ENCODE measurements around the gene UBE2E2. TPM values are rescaled to one million over a fixed set of nuclear protein-coding genes. Genes with fewer than 3 reads are reported as not detected.

UBE2E2 gene
- total and polyA plus RNA-seq, 9 donors, result 25.5 to 84.9 (median 38.5) TPM

DNA sequence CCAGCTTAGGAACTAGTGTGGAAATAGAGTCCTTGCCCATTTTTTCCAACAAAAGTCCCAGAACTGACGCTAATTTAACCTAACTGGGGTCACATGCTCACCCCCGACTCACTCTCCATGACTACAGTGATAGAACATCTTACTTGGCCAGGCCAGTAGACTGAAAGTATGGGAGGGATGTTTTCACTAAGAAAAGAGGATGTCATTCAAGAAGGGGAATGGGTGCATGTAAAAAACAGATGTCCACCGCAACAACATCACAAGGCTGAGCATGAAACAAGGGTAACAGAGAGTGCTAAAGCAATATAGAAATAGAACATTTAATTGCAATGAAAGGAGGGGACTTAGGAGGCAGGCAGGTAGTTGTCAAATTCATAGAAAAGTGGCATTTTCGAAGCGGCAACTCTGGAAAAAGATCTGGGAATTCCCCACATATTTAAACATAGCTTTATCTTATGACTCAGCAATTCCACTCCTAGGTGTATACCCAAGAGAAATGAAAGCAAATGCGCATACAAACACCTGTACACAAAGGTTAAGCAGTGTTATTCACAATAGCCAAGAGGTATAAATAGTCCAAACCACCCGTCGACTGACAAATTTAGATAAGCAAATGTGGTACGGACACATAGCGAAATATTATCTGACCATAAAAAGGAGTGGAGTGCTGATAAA lies 41.1 kb upstream of the UBE2E2 start:
- Histone ChIP-seq H3K27ac (no peak overlapping the region), H3K4me1 (ENCODE audit: insufficient read depth) (no peaks in the 10 kb centered on the region), H3K27me3 (no peaks in the 10 kb centered on the region), H3K9me3 (no peaks in the 10 kb centered on the region), H3K36me3 (no peaks in the 10 kb centered on the region), H3K4me3 (no peak overlapping the region)
- 65 to 85% (median 75%) methylated on average over 10 of the region's 10 CpGs for WGBS, 3 donors
- intact Hi-C loops (cut with DNase I), result no loop called here
- no peak for DNase-seq
- TF ChIP-seq EP300 (IDR thresholded peaks at IDR 0.05) (no peak), POLR2A (IDR thresholded peaks at IDR 0.05) (no peak)
- TF ChIP-seq, protein P1, sequence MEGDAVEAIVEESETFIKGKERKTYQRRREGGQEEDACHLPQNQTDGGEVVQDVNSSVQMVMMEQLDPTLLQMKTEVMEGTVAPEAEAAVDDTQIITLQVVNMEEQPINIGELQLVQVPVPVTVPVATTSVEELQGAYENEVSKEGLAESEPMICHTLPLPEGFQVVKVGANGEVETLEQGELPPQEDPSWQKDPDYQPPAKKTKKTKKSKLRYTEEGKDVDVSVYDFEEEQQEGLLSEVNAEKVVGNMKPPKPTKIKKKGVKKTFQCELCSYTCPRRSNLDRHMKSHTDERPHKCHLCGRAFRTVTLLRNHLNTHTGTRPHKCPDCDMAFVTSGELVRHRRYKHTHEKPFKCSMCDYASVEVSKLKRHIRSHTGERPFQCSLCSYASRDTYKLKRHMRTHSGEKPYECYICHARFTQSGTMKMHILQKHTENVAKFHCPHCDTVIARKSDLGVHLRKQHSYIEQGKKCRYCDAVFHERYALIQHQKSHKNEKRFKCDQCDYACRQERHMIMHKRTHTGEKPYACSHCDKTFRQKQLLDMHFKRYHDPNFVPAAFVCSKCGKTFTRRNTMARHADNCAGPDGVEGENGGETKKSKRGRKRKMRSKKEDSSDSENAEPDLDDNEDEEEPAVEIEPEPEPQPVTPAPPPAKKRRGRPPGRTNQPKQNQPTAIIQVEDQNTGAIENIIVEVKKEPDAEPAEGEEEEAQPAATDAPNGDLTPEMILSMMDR (IDR thresholded peaks at IDR 0.05), result no peak

- intact Hi-C loops (cut with DNase I), result no loop called here
- Histone ChIP-seq H3K9me3 (no peaks in the 10 kb centered on the region), H3K27ac (no peak overlapping the region), H3K36me3 (no peaks in the 10 kb centered on the region), H3K4me1 (ENCODE audit: insufficient read depth) (no peaks in the 10 kb centered on the region), H3K27me3 (no peaks in the 10 kb centered on the region), H3K4me3 (no peak overlapping the region)
- TF ChIP-seq EP300 (IDR thresholded peaks at IDR 0.05) (no peak), POLR2A (IDR thresholded peaks at IDR 0.05) (no peak)
- TF ChIP-seq, protein P1 (IDR thresholded peaks at IDR 0.05), result no peak
- no peak for DNase-seq
- 88 to 96% (median 94%) methylated on average over 2 of the region's 2 CpGs for WGBS, 3 donors
Measured at GRCh38 chr3:23162934-23163333, 40.2 kb upstream of the UBE2E2 start.

- no peak for TF ChIP-seq POLR2A (IDR thresholded peaks at IDR 0.05)
- no peak for TF ChIP-seq EP300 (IDR thresholded peaks at IDR 0.05)
- TF ChIP-seq, protein P1 (IDR thresholded peaks at IDR 0.05), result no peak
- H3K4me3 ChIP-seq, result no peak overlapping the region
- no peak for DNase-seq
- H3K27me3 ChIP-seq, result no peaks in the 10 kb centered on the region
- no peaks in the 10 kb centered on the region for H3K36me3 ChIP-seq
- no peaks in the 10 kb centered on the region for H3K9me3 ChIP-seq
- WGBS, 3 donors, result 85 to 91% (median 90%) methylated on average over 1 of the region's 1 CpG
- no peaks in the 10 kb centered on the region for H3K4me1 ChIP-seq (ENCODE audit: insufficient read depth)
- intact Hi-C loops (cut with DNase I), result no loop called here
- no peak overlapping the region for H3K27ac ChIP-seq
Measured at GRCh38 chr3:23164746-23165145, 38.4 kb upstream of the UBE2E2 start.

GRCh38 chr3:23165571-23165970 lies 37.6 kb upstream of the UBE2E2 start:
- DNase-seq, result no peak
- Histone ChIP-seq H3K4me1 (ENCODE audit: insufficient read depth) (no peaks in the 10 kb centered on the region), H3K9me3 (no peaks in the 10 kb centered on the region), H3K27me3 (no peaks in the 10 kb centered on the region), H3K36me3 (no peaks in the 10 kb centered on the region), H3K27ac (no peak overlapping the region), H3K4me3 (no peak overlapping the region)
- TF ChIP-seq, protein P1 (IDR thresholded peaks at IDR 0.05), result no peak
- TF ChIP-seq EP300 (IDR thresholded peaks at IDR 0.05), result no peak
- no peak for TF ChIP-seq POLR2A (IDR thresholded peaks at IDR 0.05)
- 87 to 94% (median 91%) methylated on average over 2 of the region's 2 CpGs for WGBS, 3 donors
- intact Hi-C loops (cut with DNase I), result no loop called here

Data from ovary (tissue), 9 donors.